ENCODE data around the gene GNS.

GNS gene

GRCh38 chr12:64735442-64735841, 23.8 kb downstream of the GNS start:
- DNase-seq (ENCODE audit: low spot score) = no peak

DNA sequence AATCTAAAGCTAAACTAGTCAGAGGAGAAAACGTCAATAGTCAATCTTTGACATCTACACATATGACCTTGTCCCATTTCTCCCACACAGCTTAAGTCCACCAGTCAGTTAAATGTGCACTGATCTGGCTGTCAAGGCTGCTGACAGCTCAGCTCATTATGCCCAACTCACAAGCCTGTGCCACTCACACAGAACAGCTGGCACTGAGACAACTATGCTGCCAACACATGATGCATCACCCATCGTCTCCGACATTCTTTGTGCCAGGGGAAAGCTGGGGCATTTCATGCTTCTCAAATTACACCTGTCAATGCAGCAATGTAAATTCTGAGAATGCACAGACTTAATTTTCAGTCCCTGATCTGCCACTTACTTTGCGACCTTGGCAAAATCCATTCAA, 25.3 kb downstream of the GNS start:
- peak; percentile 45 for DNase-seq (ENCODE audit: low spot score)

GRCh38 chr12:64731683-64732082, 27.5 kb downstream of the GNS start:
- DNase-seq (ENCODE audit: low spot score) = no peak

DNA sequence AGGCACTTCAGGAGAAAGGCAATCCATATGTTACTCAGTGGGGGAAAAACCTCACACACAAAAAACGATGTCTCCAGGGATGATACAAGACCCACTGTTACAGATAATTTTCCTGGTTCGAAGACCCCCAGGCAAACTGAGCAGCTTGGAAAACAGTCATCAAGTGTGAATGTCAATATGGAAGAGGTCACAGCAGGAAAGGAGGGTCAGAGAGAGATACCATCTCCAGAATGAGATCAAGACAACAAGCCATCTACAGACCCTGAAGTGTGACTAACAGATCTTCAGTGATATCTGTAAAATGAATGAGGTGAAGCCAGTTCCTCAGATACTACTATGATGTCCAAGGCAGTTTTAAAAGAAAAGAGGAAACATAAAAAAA, 28.6 kb downstream of the GNS start:
- no peak for DNase-seq (ENCODE audit: low spot score)

DNA sequence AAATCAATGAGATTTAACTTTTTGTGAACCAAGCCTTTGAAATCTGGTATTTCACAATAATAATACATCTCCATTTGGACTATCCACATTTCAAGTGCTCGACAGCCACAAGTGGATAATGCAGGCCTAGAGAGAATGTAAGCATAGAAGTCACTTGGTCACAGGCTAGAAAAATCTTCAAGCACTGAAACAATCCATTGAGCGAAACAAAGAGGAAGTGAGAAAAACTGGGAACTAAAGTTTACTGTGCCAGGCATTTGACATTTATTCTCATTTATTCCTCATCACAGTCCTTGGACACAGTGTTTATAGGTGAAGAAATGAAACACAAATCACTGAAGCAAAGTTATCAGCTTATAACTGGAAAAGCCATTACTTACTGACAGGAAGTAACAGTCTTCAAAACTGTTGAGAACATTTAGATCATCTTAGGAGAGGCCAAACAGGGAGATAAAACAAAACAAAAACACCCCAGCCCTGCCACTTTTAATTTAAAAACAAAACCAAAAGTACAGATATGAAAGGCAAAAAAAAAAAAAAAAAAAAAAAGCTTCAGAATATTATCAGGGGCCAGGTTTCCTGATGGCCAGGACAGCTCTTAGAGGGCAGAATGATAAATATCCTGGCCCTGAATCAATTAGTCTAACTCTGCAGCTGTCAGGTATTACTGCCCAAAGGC, 29.2 kb downstream of the GNS start:
- DNase-seq (ENCODE audit: low spot score) = no peak

GRCh38 chr12:64724201-64724745, 34.9 kb downstream of the GNS start:
- no peak for DNase-seq (ENCODE audit: low spot score)

GRCh38 chr12:64723630-64724029, 35.6 kb downstream of the GNS start:
- no peak for DNase-seq (ENCODE audit: low spot score)

DNA sequence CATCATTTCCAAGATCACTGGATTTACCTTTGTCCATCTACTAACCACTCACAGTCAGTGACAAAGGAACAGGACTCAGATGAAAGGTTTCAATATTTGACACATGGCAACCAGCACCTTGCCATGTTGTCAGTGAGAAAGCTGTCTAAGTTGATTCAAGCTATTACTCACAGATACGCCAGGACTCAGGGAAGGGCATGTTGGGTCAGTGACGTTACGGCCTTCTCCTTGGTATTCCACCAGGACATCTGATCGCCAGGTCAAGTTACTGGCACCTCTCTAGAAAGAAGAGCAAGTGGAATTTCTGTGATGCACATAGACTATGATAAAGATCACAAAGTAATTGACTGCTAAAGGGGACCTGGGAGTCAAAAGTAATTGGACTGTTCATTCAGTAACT, 36.4 kb downstream of the GNS start:
- DNase-seq (ENCODE audit: low spot score) = no peak

DNA sequence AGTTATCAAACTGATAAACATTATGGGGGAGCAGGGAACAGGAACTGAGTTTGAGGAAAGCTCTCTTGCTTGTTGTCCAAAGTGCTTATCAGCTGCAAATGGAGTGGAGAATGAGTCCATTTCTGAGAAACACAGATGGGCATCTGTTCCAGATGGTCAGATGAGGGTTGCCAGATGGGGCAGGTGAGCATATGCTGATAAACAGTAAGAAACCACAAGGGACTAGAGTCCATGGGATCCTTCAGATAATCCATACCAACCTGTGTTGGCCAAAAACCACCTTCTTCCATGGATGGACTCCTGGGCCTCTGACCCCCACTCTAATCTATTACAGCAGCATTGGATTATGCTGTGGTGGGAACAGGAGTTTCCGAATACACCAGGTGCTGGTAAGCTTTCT, 38.3 kb downstream of the GNS start:
- DNase-seq (ENCODE audit: low spot score) = no peak

DNA sequence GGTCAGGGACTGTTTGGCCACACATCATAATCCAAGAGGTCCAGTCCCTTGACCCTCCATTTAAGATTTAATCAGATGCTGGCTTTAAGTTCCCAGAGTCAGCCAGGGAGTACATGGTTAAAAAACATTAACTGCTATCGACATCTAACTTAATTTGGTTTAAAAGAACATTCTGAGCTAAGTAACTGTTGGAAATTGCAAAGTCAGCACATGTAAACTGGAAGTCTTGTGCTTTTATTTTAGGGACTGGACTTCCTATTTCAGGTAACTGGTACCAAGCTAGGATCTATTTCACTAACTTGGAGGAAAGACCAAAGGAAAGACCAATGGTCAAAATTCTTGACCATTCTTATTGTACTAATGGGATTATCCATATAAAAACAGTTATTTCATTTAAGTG, 40.6 kb downstream of the GNS start:
- DNase-seq (ENCODE audit: low spot score) = no peak

GRCh38 chr12:64716839-64717455, 42.3 kb downstream of the GNS start:
- no peak for DNase-seq (ENCODE audit: low spot score)

- no peak for DNase-seq (ENCODE audit: low spot score)
These were observed 42.8 kb downstream of the GNS start for GRCh38 chr12:64716371-64716770.

- no peak for DNase-seq (ENCODE audit: low spot score)
These were observed 44.6 kb downstream of the GNS start for GRCh38 chr12:64714551-64714968.

- no peak for DNase-seq (ENCODE audit: low spot score)
These were observed 45.8 kb downstream of the GNS start for GRCh38 chr12:64713376-64713775.

DNA sequence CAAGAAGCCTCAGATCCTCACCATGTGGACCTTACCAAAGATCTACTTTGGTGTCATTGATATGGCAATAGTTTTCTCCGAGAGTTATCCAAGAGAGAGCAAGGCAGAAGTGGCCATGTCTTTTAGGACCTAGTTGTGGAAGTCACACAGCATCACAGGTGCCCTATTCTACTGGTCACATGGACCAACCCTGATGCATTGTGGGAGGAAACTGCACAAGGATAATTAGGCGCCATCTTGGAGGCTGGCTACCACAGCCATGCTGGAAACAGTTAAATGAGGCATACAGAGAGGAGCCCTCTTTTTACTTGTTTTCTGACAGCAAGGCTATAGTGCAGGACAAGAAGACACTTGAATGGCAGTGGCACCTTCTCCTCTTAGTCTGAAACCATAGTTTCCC, 49.8 kb downstream of the GNS start:
- DNase-seq (ENCODE audit: low spot score) = no peak

- DNase-seq (ENCODE audit: low spot score) = no peak
These were observed 51.3 kb downstream of the GNS start for GRCh38 chr12:64707926-64708325.

DNA sequence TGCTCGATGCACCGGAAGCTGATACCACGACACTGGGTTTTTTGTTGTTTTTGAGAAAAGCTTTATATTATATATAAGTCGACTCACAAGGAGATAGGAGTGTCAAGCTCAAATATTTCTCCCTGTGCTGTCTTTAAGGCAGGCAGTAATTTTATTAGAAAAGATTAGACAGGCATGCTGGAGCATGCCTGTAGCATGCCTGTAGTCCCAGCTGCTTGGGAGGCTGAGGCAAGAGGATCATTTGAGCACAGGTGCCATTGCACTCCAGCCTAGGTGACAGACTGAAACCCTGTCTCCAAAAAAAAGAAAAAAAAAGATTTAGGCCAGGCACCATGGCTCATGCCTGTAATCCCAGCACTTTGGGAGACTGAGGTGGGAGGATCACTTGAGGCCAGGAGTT, 51.8 kb downstream of the GNS start:
- no peak for DNase-seq (ENCODE audit: low spot score)

DNA sequence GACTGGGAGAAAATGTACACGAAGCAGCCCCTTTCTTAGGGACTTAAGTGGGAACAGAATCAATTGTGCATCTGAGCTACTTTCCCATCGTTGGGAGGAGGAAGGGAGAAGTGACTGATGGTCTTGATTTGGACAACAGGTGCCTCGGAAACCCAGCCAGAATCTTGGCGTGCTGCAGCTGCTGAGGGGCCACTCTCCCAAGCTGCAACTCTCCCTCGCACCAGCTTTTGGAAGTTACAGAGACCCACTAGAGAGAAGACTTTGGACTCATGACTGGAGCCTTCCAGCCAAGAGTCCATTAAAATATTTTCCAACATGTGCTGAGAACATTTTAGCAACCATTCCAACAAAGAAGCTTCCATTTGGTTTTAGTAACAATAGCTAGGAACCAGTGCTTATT, 52.3 kb downstream of the GNS start:
- no peak for DNase-seq (ENCODE audit: low spot score)

DNA sequence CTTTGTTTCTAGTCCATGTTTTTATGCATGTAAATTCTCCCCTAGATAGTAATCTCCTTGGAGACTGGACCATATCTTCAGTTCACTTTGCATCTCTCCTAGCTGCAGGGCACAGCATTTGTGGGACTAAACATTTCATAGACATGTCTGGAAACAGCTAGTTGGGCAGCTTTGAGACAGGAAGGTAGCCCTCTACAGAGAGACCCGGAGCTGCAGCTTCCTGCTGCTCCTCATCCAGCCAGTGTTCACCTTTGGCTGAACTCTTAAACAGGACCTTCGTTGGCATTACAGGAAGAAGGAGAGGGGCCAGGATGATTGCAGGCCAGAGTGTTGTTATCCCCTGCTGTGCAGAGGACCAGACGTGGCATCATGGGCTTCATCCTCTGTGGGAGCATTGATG, 52.9 kb downstream of the GNS start:
- DNase-seq (ENCODE audit: low spot score) = no peak

DNA sequence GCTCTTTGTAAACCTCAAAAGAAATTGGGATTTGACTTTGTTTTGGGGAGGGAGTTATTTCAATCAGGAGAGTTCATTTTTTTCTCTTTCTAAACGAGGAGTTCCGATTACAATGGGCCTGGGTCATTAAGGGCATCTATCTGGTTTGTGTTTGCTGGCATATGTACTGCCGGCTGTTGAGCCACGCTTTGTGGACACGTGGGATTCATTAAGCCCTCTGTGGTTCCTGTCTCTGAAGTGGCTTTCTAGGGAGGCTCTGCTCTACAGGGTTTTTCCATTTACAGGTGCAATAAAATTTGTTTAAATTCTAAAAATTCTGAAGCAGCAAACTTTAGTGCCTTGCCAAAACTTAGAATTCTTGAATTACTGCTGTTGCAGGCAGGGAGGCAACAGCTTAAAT, 57.9 kb downstream of the GNS start:
- DNase-seq (ENCODE audit: low spot score) = no peak

- no peak for DNase-seq (ENCODE audit: low spot score)
These were observed 58.7 kb downstream of the GNS start for GRCh38 chr12:64700532-64700931.

DNA sequence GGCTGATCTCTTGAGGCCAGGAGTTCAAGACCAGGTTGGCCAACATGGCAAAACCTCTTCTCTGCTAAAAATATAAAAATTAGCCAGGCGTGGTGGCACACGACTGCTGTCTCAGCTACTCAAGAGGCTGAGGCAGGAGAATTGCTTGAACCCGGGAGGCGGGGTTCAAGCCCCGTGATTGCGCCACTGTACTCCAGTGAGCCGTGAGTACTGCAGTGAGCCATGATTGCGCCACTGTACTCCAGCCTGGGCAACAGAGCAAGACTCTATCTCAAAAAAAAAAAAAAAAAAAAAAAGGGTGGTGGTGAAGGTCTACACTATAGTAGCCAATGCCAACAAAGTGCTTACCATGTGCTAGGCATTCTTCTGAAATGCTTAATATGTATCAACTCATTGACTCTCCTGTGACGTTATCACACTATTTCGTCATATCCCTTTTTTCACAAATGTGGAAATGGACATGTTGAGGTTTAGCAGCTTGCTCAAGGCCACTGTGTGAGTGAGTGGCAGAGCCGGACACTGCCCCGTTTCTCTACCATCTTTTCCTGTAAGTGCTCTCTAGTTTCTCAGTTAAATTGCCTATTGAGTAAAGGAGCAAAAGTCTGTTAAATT, 59.6 kb downstream of the GNS start:
- DNase-seq (ENCODE audit: low spot score) = no peak

DNA sequence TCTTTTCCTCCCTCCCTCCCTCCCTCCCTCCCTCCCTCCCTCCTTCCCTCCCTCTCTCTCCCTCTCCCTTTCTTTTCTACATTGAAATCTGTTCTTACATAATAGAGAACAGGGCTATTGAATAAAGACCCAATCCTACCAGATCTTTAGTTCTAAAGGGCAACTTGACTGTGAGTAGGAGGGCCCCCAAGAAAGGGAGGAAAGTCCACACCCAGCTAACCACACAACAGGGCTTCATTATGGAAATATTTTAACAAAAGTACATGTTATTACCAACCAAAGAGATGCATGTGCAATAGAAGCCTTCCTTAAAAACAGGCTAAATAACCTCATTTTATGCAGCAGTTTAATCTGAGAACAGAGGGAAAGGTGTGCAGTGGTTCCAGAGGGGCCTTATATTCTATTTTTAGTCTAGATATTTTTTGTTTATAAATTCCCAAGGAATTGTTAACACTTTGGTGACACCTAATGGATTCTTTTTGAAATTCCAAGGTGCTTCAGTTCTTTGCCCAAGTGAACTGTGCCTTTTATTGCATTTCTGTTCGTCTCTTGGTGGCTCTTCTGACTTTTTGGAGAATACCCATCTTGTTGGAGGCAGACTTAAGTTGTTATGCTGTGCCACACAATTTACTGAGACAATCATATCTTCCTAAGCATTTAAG, 63.0 kb downstream of the GNS start:
- peak; percentile 41 for DNase-seq (ENCODE audit: low spot score)

Measured in COLO829 (cell line).